ELF-1 (cell line): ENCODE measurements around the gene WBP2.

ENCODE experiments used
- DNase-seq: peaks from one replicate; pipeline ENCODE4 v3.0.0-alpha.2; 2016; ENCODE audit warnings: low read depth, low spot score

Gene WBP2

GRCh38 chr17:75855310-75856061 lies at the start of gene WBP2:
TSS of gene WBP2 (minus strand) at chr17:75855335. CDS start at chr17:75855297, 38 bp downstream.
- DNase-seq = peak; percentile 100

- no peak for DNase-seq
Observed at GRCh38 chr17:75902406-75902805, 47.3 kb upstream of the WBP2 start.

GRCh38 chr17:75901727-75902126 lies 46.6 kb upstream of the WBP2 start:
- DNase-seq = no peak

- no peak for DNase-seq
Observed at GRCh38 chr17:75900691-75901533, 45.8 kb upstream of the WBP2 start.

GRCh38 chr17:75899767-75900468 lies 44.8 kb upstream of the WBP2 start:
- no peak for DNase-seq

GRCh38 chr17:75899353-75899752 lies 44.2 kb upstream of the WBP2 start:
- no peak for DNase-seq

- DNase-seq = no peak
Observed at GRCh38 chr17:75898791-75899190, 43.7 kb upstream of the WBP2 start.

GRCh38 chr17:75898065-75898464 lies 42.9 kb upstream of the WBP2 start:
- DNase-seq = no peak

GRCh38 chr17:75897160-75898019 lies 42.3 kb upstream of the WBP2 start:
- peak; percentile 61 for DNase-seq

- DNase-seq = peak; percentile 77
Observed at GRCh38 chr17:75896415-75897159, 41.5 kb upstream of the WBP2 start, which contains the start of gene TRIM65. TSS of gene TRIM65 (minus strand) at chr17:75896951. CDS start at chr17:75896937, 14 bp downstream.

- peak; percentile 66 for DNase-seq
Observed at GRCh38 chr17:75895370-75896155, 40.4 kb upstream of the WBP2 start.

- DNase-seq = peak; percentile 64
Observed at GRCh38 chr17:75894049-75894733, 39.1 kb upstream of the WBP2 start.

- no peak for DNase-seq
Observed at GRCh38 chr17:75893305-75894048, 38.3 kb upstream of the WBP2 start.

- DNase-seq = no peak
Observed at GRCh38 chr17:75892556-75893224, 37.6 kb upstream of the WBP2 start.

GRCh38 chr17:75891605-75892555 lies 36.7 kb upstream of the WBP2 start:
- DNase-seq = no peak

GRCh38 chr17:75891022-75891604 lies 36.0 kb upstream of the WBP2 start:
- DNase-seq = no peak
